KOPT-K1 (cell line): Measurements from ENCODE around the gene CD9.

ENCODE experiments used
- H3K27ac ChIP-seq: fragments of 200-600 bp; sonication (generic); 2 replicates; pipeline ENCODE4 v1.5.1; 2016; ENCODE audit warnings: antibody characterized with exemption, mild to moderate bottlenecking, low read depth, low read length; ENCODE audit not compliant: poor library complexity, severe bottlenecking
- H3K36me3 ChIP-seq: fragments of 200-600 bp; sonication (generic); 2 replicates; pipeline ENCODE4 v1.5.1; 2017; ENCODE audit warnings: antibody characterized with exemption, mild to moderate bottlenecking, low read length, moderate library complexity; ENCODE audit not compliant: insufficient read depth
- H3K9me3 ChIP-seq: fragments of 200-600 bp; sonication (generic); 2 replicates; pipeline ENCODE4 v1.5.1; 2017; ENCODE audit warnings: antibody characterized with exemption, low read length, mild to moderate bottlenecking; ENCODE audit not compliant: insufficient read depth, poor library complexity, severe bottlenecking

The CD9 gene

GRCh38 chr12:6275928-6276887 is 76.0 kb downstream of the CD9 start:
- Histone ChIP-seq H3K27ac (no peak overlapping the region), H3K36me3 (no peaks in the 10 kb centered on the region), H3K9me3 (no peaks in the 10 kb centered on the region)

GRCh38 chr12:6276956-6277620 is 76.9 kb downstream of the CD9 start:
- no peaks in the 10 kb centered on the region for H3K36me3 ChIP-seq
- H3K27ac ChIP-seq: no peak overlapping the region
- H3K9me3 ChIP-seq: no peaks in the 10 kb centered on the region

GRCh38 chr12:6277982-6278438 is 77.8 kb downstream of the CD9 start:
- no peaks in the 10 kb centered on the region for H3K9me3 ChIP-seq
- H3K27ac ChIP-seq: no peak overlapping the region
- no peaks in the 10 kb centered on the region for H3K36me3 ChIP-seq

- no peaks in the 10 kb centered on the region for H3K9me3 ChIP-seq
- no peaks in the 10 kb centered on the region for H3K36me3 ChIP-seq
- H3K27ac ChIP-seq: no peak overlapping the region
These were observed 78.4 kb downstream of the CD9 start for GRCh38 chr12:6278439-6279255.

GRCh38 chr12:6279256-6279628 is 79.0 kb downstream of the CD9 start:
- Histone ChIP-seq H3K36me3 (no peaks in the 10 kb centered on the region), H3K27ac (no peak overlapping the region), H3K9me3 (no peaks in the 10 kb centered on the region)

GRCh38 chr12:6279631-6280030 is 79.4 kb downstream of the CD9 start:
- no peak overlapping the region for H3K27ac ChIP-seq
- no peaks in the 10 kb centered on the region for H3K9me3 ChIP-seq
- H3K36me3 ChIP-seq: no peaks in the 10 kb centered on the region

GRCh38 chr12:6280053-6280469 is 79.9 kb downstream of the CD9 start:
- Histone ChIP-seq H3K36me3 (no peaks in the 10 kb centered on the region), H3K9me3 (no peaks in the 10 kb centered on the region), H3K27ac (no peak overlapping the region)

GRCh38 chr12:6280672-6281071 is 80.5 kb downstream of the CD9 start:
- Histone ChIP-seq H3K9me3 (no peaks in the 10 kb centered on the region), H3K36me3 (no peaks in the 10 kb centered on the region), H3K27ac (no peak overlapping the region)

GRCh38 chr12:6281081-6281809 is 81.0 kb downstream of the CD9 start:
- Histone ChIP-seq H3K9me3 (no peaks in the 10 kb centered on the region), H3K36me3 (no peaks in the 10 kb centered on the region), H3K27ac (no peak overlapping the region)

GRCh38 chr12:6282453-6282840 is 82.2 kb downstream of the CD9 start:
- H3K36me3 ChIP-seq: no peaks in the 10 kb centered on the region
- H3K27ac ChIP-seq: no peak overlapping the region
- no peaks in the 10 kb centered on the region for H3K9me3 ChIP-seq

GRCh38 chr12:6284273-6284672 is 84.1 kb downstream of the CD9 start:
- no peaks in the 10 kb centered on the region for H3K9me3 ChIP-seq
- H3K36me3 ChIP-seq: no peaks in the 10 kb centered on the region
- H3K27ac ChIP-seq: no peak overlapping the region

GRCh38 chr12:6285063-6285477 is 84.9 kb downstream of the CD9 start:
- Histone ChIP-seq H3K9me3 (no peaks in the 10 kb centered on the region), H3K27ac (no peak overlapping the region)

GRCh38 chr12:6285532-6286306 is 85.5 kb downstream of the CD9 start:
- Histone ChIP-seq H3K9me3 (no peaks in the 10 kb centered on the region), H3K36me3 (no peaks in the 10 kb centered on the region), H3K27ac (no peak overlapping the region)

More at GRCh38 chr12:6285063-6285477, 84.9 kb downstream of the CD9 start:
- no peaks in the 10 kb centered on the region for H3K36me3 ChIP-seq
